K562 (cell line): ENCODE results near the gene PXN. TPM values are rescaled to one million over a fixed set of nuclear protein-coding genes. Genes with fewer than 3 reads are reported as not detected.

Source experiments
- DACH1 ChIP-seq: fragments of 450-650 bp; IDR thresholded peaks from 2 replicates; pipeline ENCODE4 v1.6.1; 2018; ENCODE audit not compliant: partially characterized antibody
- FOS ChIP-seq: IDR thresholded peaks from 3 replicates; pipeline ENCODE4 v1.6.1; 2011; ENCODE audit not compliant: insufficient read length; ENCODE audit errors: extremely low read depth
- ID3 ChIP-seq, 2 experiments: fragments of 250-450 bp in 1 of 2; fragments of 450-650 bp in 1 of 2; sonication (Bioruptor Pico) in 1 of 2; IDR thresholded peaks; 2 replicates each; pipeline versions ENCODE4 v1.6.1 to v1.8.0; 2016 to 2021; ENCODE audit warnings: mild to moderate bottlenecking in 2 of 2, moderate library complexity in 2 of 2, missing compliant biosample characterization in 1 of 2, missing genetic modification characterization in 1 of 2
- MBD1 ChIP-seq: fragments of 250-450 bp; sonication (Bioruptor Pico); IDR thresholded peaks from 2 replicates; pipeline ENCODE4 v1.8.0; 2022; ENCODE audit warnings: inconsistent platforms
- MTA3 ChIP-seq: fragments of 450-650 bp; formaldehyde crosslinking; IDR thresholded peaks from 2 replicates; pipeline ENCODE4 v1.6.1; 2017; ENCODE audit warnings: mild to moderate bottlenecking, borderline replicate concordance
- PRDM10 ChIP-seq: fragments of 450-650 bp; IDR thresholded peaks from 2 replicates; pipeline ENCODE4 v1.6.1; 2018; ENCODE audit not compliant: partially characterized antibody
- RAD21 ChIP-seq, 2 experiments: fragments of 250-450 bp in 1 of 2; fragments of 450-650 bp in 1 of 2; sonication (Bioruptor Pico) in 1 of 2; formaldehyde crosslinking in 1 of 2; IDR thresholded peaks in 1 of 2; conservative IDR thresholded peaks in 1 of 2; 2 replicates each; pipeline versions ENCODE4 v1.4.0 to v1.8.0; 2020 to 2022; ENCODE audit warnings: mild to moderate bottlenecking in 2 of 2, moderate library complexity in 1 of 2
- SPI1 ChIP-seq: IDR thresholded peaks from 2 replicates; pipeline ENCODE4 v1.6.1; 2011; ENCODE audit warnings: low read depth, low read length, control low read depth, borderline replicate concordance
- ZC3H11A ChIP-seq: IDR thresholded peaks from 2 replicates; pipeline ENCODE4 v1.6.1; 2012; ENCODE audit warnings: low read depth, low read length, improper control_type of control experiment
- ZNF239 ChIP-seq: fragments of 250-450 bp; sonication (Bioruptor Pico); IDR thresholded peaks from 2 replicates; pipeline ENCODE4 v1.4.0; 2020; ENCODE audit warnings: mild to moderate bottlenecking
- ZNF780A ChIP-seq: fragments of 250-450 bp; sonication (Bioruptor Pico); IDR thresholded peaks from 2 replicates; pipeline ENCODE4 v1.5.0; 2021; ENCODE audit warnings: mild to moderate bottlenecking
- polyA plus RNA-seq, 8 experiments: library from polyadenylated mRNA; depleted of rRNA in 4 of 8; stranded (reverse) in 5 of 8; unstranded in 3 of 8; fragments of >200 nt; fragmentation: Nextera tagmentation in 2 of 8; fragmentation: Illumina TruSeq in 1 of 8; extraction: Ambion mirVana in 2 of 8; extraction: Trizol in 1 of 8; gene quantifications; 2 replicates each; pipeline versions ENCODE4 v1.2.1 to v1.2.3, GENCODE V29; 2011 to 2014; ENCODE audit warnings: inconsistent platforms in 1 of 8, missing spikeins in 1 of 8
- total RNA-seq, 7 experiments: library from RNA; depleted of rRNA in 6 of 7; stranded (reverse); fragments of >200 nt in 6 of 7; fragmentation: Illumina TruSeq in 2 of 7; extraction: Trizol in 2 of 7; gene quantifications; 2 replicates each; pipeline versions ENCODE4 v1.2.1 to v1.2.3, GENCODE V29; 2011 to 2021; ENCODE audit warnings: low replicate concordance in 1 of 7
- TF ChIP-seq, protein P1 (sequence below): sonication (generic); formaldehyde crosslinking; IDR thresholded peaks from 2 replicates; pipeline ENCODE4 v1.8.0; 2022; ENCODE audit warnings: mild to moderate bottlenecking, missing genetic modification reagents, borderline replicate concordance
- TF ChIP-seq, protein P2 (sequence below): conservative IDR thresholded peaks from 2 replicates; pipeline ENCODE4 v1.6.1; 2011; ENCODE audit warnings: low read depth, mild to moderate bottlenecking, low read length; ENCODE audit not compliant: control insufficient read depth
- TF ChIP-seq, protein P3 (sequence below), 3 experiments: IDR thresholded peaks in 2 of 3; conservative IDR thresholded peaks in 1 of 3; 2 replicates each; pipeline ENCODE4 v1.5.1; 2011 to 2012; ENCODE audit warnings: low read length in 3 of 3, mild to moderate bottlenecking in 3 of 3, control low read depth in 2 of 3, improper control_type of control experiment in 1 of 3, inconsistent platforms in 1 of 3, low read depth in 1 of 3, mixed read lengths in 1 of 3, moderate library complexity in 1 of 3; ENCODE audit not compliant: insufficient read depth in 2 of 3

PXN gene
- total and polyA plus RNA-seq, 9 of the 15 experiments (the other 6 are each of a cell fraction or from before 2014, with no cell fraction given) = 4.0 to 74.1 (median 18.6) TPM

DNA sequence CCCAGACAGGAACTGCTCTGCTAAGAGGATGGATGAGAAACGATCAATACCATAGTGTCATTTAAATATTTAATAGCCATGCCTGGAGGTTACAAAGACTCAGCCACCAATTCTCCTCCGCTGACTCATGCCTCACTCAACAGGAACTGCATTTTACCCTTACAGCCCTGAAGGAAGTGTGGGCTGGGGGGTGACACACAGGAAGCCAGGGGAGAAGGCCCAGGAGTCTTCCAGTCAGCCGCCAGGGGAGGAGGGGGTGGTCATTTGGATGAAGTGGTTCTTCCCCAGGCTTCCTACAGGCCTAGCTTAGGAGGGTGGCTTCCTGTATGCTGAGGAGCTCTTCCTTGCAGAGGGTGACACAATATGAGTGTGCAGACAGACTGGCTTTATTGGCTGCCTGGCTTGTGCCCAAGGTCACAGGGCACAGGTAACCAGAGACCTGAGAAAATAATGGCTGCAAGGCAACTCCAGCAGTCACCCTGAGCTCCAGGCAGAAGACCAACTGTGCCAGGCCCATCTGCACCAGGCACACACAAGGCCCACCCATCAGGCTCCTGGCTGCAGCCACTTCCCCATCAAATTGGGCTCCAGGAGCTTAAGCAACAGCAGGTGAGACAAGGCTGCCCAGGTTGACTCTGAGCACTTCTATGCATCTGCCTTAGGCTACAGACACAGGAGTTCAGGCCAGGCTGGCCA is 34.1 kb downstream of the PXN start (continued):
- TF ChIP-seq MBD1 (CRISPR knock-in tag) (no peak), ZC3H11A (no peak), SPI1 (peak; percentile 90), RAD21 (CRISPR knock-in tag; conservative IDR thresholded peaks at IDR 0.05 in 1 of 2, IDR thresholded peaks at IDR 0.05 in 1 of 2) (peak in 1 of 2 experiments; percentile 13; a peak in 1 of 4 replicates), ZNF780A (CRISPR knock-in tag) (no peak), PRDM10 (peak; percentile 90), DACH1 (peak; percentile 25), ID3 (CRISPR knock-in tag; IDR thresholded peaks at IDR 0.05) (no peak), ID3 (tag; IDR thresholded peaks at IDR 0.05) (peak; percentile 35; the same call in 1 of the 2 replicates), FOS (peak; percentile 41), MTA3 (peak; percentile 48; the same call in 1 of the 2 replicates), ZNF239 (no peak)
- TF ChIP-seq, protein P1, sequence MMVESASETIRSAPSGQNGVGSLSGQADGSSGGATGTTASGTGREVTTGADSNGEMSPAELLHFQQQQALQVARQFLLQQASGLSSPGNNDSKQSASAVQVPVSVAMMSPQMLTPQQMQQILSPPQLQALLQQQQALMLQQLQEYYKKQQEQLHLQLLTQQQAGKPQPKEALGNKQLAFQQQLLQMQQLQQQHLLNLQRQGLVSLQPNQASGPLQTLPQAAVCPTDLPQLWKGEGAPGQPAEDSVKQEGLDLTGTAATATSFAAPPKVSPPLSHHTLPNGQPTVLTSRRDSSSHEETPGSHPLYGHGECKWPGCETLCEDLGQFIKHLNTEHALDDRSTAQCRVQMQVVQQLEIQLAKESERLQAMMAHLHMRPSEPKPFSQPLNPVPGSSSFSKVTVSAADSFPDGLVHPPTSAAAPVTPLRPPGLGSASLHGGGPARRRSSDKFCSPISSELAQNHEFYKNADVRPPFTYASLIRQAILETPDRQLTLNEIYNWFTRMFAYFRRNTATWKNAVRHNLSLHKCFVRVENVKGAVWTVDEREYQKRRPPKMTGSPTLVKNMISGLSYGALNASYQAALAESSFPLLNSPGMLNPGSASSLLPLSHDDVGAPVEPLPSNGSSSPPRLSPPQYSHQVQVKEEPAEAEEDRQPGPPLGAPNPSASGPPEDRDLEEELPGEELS (CRISPR knock-in tag) = peak; percentile 68; the same call in 1 of the 2 replicates
- TF ChIP-seq, protein P2, sequence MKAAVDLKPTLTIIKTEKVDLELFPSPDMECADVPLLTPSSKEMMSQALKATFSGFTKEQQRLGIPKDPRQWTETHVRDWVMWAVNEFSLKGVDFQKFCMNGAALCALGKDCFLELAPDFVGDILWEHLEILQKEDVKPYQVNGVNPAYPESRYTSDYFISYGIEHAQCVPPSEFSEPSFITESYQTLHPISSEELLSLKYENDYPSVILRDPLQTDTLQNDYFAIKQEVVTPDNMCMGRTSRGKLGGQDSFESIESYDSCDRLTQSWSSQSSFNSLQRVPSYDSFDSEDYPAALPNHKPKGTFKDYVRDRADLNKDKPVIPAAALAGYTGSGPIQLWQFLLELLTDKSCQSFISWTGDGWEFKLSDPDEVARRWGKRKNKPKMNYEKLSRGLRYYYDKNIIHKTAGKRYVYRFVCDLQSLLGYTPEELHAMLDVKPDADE = 0 out of 2 replicates have a peak, but pooled peaks have one; percentile 45
- TF ChIP-seq, protein P3, sequence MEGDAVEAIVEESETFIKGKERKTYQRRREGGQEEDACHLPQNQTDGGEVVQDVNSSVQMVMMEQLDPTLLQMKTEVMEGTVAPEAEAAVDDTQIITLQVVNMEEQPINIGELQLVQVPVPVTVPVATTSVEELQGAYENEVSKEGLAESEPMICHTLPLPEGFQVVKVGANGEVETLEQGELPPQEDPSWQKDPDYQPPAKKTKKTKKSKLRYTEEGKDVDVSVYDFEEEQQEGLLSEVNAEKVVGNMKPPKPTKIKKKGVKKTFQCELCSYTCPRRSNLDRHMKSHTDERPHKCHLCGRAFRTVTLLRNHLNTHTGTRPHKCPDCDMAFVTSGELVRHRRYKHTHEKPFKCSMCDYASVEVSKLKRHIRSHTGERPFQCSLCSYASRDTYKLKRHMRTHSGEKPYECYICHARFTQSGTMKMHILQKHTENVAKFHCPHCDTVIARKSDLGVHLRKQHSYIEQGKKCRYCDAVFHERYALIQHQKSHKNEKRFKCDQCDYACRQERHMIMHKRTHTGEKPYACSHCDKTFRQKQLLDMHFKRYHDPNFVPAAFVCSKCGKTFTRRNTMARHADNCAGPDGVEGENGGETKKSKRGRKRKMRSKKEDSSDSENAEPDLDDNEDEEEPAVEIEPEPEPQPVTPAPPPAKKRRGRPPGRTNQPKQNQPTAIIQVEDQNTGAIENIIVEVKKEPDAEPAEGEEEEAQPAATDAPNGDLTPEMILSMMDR (IDR thresholded peaks at IDR 0.05 in 2 of 3, conservative IDR thresholded peaks at IDR 0.05 in 1 of 3; ENCODE audit: insufficient read depth in 2 of 3, low read depth in 1 of 3, low read length in 3 of 3) = peak in 2 of 3 experiments; percentile 9 to 20; a peak in 3 of 6 replicates
- TF ChIP-seq, all 486 proteins: peak for 88
